DOHH2 (cell line): ENCODE measurements around the gene DIS3L2.

Experiments used
- CTCF ChIP-seq: fragments of 200-600 bp; sonication (generic); IDR thresholded peaks from one replicate; pipeline ENCODE4 v1.5.1; 2014; ENCODE audit warnings: antibody characterized with exemption, mild to moderate bottlenecking, low read depth, low read length; ENCODE audit not compliant: poor library complexity, severe bottlenecking
- EZH2phosphoT487 ChIP-seq: fragments of 200-600 bp; sonication (generic); IDR thresholded peaks from 2 replicates; pipeline ENCODE4 v1.6.1; 2017; ENCODE audit warnings: borderline replicate concordance, mild to moderate bottlenecking, antibody characterized with exemption, low read length, moderate library complexity, mixed read lengths

GRCh38 chr2:231966886-231967285 is 5.4 kb downstream of the DIS3L2 start:
- TF ChIP-seq CTCF (no peak), EZH2phosphoT487 (no peak)
